K562 (cell line): ENCODE results near the gene MYOM3. TPM values are rescaled to one million over a fixed set of nuclear protein-coding genes. Genes with fewer than 3 reads are reported as not detected.

ENCODE experiments used
- EGR1 ChIP-seq: fragments of 450-650 bp; conservative IDR thresholded peaks from 2 replicates; pipeline ENCODE4 v1.6.1; 2017; ENCODE audit warnings: mild to moderate bottlenecking
- EZH2 ChIP-seq: IDR thresholded peaks from 2 replicates; pipeline ENCODE4 v1.6.1; 2012; ENCODE audit warnings: low read depth, mild to moderate bottlenecking, inconsistent platforms, low read length, borderline replicate concordance
- MAZ ChIP-seq, 2 experiments: fragments of 450-650 bp in 1 of 2; sonication (generic) in 1 of 2; formaldehyde crosslinking; IDR thresholded peaks in 1 of 2; conservative IDR thresholded peaks in 1 of 2; 2 replicates each; pipeline versions ENCODE4 v1.4.0 to v1.5.0; 2020; ENCODE audit warnings: mild to moderate bottlenecking in 1 of 2, missing genetic modification reagents in 1 of 2
- NEUROD1 ChIP-seq: fragments of 150-350 bp; IDR thresholded peaks from 2 replicates; pipeline ENCODE4 v1.6.1; 2014; ENCODE audit warnings: borderline replicate concordance, low read length, low read depth; ENCODE audit not compliant: partially characterized antibody
- NFIX ChIP-seq: fragments of 250-450 bp; sonication (Bioruptor Pico); IDR thresholded peaks from 2 replicates; pipeline ENCODE4 v1.4.0; 2020; ENCODE audit warnings: low read depth, mild to moderate bottlenecking, moderate library complexity
- OTX1 ChIP-seq: fragments of 450-650 bp; formaldehyde crosslinking; IDR thresholded peaks from 2 replicates; pipeline ENCODE4 v1.4.0; 2022; ENCODE audit warnings: mild to moderate bottlenecking
- PREB ChIP-seq: sonication (generic); formaldehyde crosslinking; IDR thresholded peaks from 2 replicates; pipeline ENCODE4 v1.8.1; 2023; ENCODE audit warnings: mild to moderate bottlenecking, missing genetic modification reagents
- RCOR1 ChIP-seq, 2 experiments: IDR thresholded peaks; 2 replicates each; pipeline ENCODE4 v1.6.1; 2012; ENCODE audit warnings: low read depth in 2 of 2, low read length in 2 of 2, borderline replicate concordance in 1 of 2, improper control_type of control experiment in 1 of 2
- TEAD1 ChIP-seq, 2 experiments: fragments of 450-650 bp in 1 of 2; sonication (generic) in 1 of 2; formaldehyde crosslinking; IDR thresholded peaks; 2 replicates each; pipeline versions ENCODE4 v1.4.0 to v1.8.0; 2020 to 2022; ENCODE audit warnings: mild to moderate bottlenecking in 2 of 2, missing genetic modification reagents in 1 of 2
- ZEB2 ChIP-seq: fragments of 450-650 bp; IDR thresholded peaks from 2 replicates; pipeline ENCODE4 v1.6.1; 2016
- ZNF263 ChIP-seq: sonication (generic); formaldehyde crosslinking; IDR thresholded peaks from 2 replicates; pipeline ENCODE4 v1.8.0; 2022; ENCODE audit warnings: mild to moderate bottlenecking, missing genetic modification reagents, borderline replicate concordance
- polyA plus RNA-seq, 8 experiments: library from polyadenylated mRNA; depleted of rRNA in 4 of 8; stranded (reverse) in 5 of 8; unstranded in 3 of 8; fragments of >200 nt; fragmentation: Nextera tagmentation in 2 of 8; fragmentation: Illumina TruSeq in 1 of 8; extraction: Ambion mirVana in 2 of 8; extraction: Trizol in 1 of 8; gene quantifications; 2 replicates each; pipeline versions ENCODE4 v1.2.1 to v1.2.3, GENCODE V29; 2011 to 2014; ENCODE audit warnings: inconsistent platforms in 1 of 8, missing spikeins in 1 of 8
- total RNA-seq, 7 experiments: library from RNA; depleted of rRNA in 6 of 7; stranded (reverse); fragments of >200 nt in 6 of 7; fragmentation: Illumina TruSeq in 2 of 7; extraction: Trizol in 2 of 7; gene quantifications; 2 replicates each; pipeline versions ENCODE4 v1.2.1 to v1.2.3, GENCODE V29; 2011 to 2021; ENCODE audit warnings: low replicate concordance in 1 of 7
- TF ChIP-seq, protein P1 (sequence below): fragments of 450-650 bp; IDR thresholded peaks from 2 replicates; pipeline ENCODE4 v1.7.0; 2016; ENCODE audit warnings: borderline replicate concordance
- TF ChIP-seq, protein P2 (sequence below): sonication (generic); formaldehyde crosslinking; IDR thresholded peaks from 2 replicates; pipeline ENCODE4 v1.8.0; 2022; ENCODE audit warnings: mild to moderate bottlenecking, missing genetic modification reagents
- TF ChIP-seq, protein P3 (sequence below): sonication (generic); formaldehyde crosslinking; IDR thresholded peaks from 2 replicates; pipeline ENCODE4 v1.8.0; 2022; ENCODE audit warnings: missing genetic modification reagents, mild to moderate bottlenecking, moderate library complexity, borderline replicate concordance
- TF ChIP-seq, protein P4 (sequence below): fragments of 200-800 bp; sonication (Bioruptor generic); IDR thresholded peaks from 2 replicates; pipeline ENCODE4 v1.6.1; 2017; ENCODE audit warnings: missing genetic modification characterization, missing compliant biosample characterization

MYOM3 gene
- total and polyA plus RNA-seq, 9 of the 15 experiments (the other 6 are each of a cell fraction or from before 2014, with no cell fraction given), result 0.01 TPM; not detected in 8

DNA sequence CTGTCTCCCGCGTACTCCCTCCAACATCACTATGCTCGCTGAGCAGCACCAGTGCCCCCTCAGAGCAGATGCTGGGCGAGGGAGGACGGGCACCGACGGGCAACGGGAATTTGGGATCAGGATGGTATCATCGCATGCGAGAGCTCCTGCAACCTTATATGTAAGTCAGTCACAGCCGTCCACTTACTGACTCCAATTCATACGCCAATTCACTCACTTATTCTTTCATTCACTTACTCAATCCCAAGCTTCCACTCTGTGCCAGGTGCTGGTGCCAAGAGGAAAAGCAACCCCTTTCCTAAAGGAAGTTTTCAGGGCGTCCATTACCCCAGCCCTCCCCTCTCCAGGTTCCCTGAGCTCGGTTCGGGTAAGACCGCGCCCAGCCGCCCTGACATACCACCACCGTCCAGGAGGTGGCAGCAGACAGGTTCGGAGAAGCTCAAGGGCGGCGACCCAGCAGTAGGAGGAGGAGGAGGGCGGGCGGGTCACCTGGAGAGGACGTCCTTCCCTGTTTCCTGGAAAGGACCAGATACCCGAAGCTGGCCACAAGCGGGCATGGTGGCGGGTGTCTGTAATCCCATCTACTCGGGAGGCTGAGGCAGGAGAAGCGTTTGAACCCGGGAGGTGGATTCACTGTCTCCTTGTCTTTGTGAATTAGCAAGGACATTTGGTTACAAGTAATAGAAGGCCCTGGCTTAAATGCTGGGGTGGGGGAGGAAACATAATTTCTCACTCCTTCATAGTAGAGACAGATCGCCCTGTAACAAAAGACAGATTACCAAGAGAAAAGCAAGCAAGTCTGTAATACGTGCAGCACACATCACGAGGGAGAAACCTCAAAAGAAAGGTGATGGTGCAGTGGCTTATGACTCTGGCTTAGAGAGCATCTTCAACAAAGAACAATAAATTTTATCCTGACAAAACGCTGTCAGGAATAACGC lies 38.6 kb upstream of the MYOM3 start (continued):
- TF ChIP-seq PREB (CRISPR knock-in tag) (peak; percentile 64; the same call in 1 of the 2 replicates), NEUROD1 (no peak), EGR1 (peak; percentile 43; the same call in 1 of the 2 replicates), EZH2 (no peak), MAZ (CRISPR knock-in tag; conservative IDR thresholded peaks at IDR 0.05 in 1 of 2, IDR thresholded peaks at IDR 0.05 in 1 of 2) (no peak), OTX1 (no peak), NFIX (CRISPR knock-in tag) (no peak), ZEB2 (peak; percentile 29; the same call in 1 of the 2 replicates), TEAD1 (CRISPR knock-in tag; IDR thresholded peaks at IDR 0.05) (peak in 1 of 2 experiments; percentile 73; a peak in 1 of 4 replicates), RCOR1 (IDR thresholded peaks at IDR 0.05; ENCODE audit: borderline replicate concordance in 1 of 2, low read depth in 2 of 2, low read length in 2 of 2) (peak in 1 of 2 experiments; percentile 29; a peak in 1 of 4 replicates), ZNF263 (CRISPR knock-in tag) (0 out of 2 replicates have a peak, but pooled peaks have one; percentile 22)
- TF ChIP-seq, protein P1, sequence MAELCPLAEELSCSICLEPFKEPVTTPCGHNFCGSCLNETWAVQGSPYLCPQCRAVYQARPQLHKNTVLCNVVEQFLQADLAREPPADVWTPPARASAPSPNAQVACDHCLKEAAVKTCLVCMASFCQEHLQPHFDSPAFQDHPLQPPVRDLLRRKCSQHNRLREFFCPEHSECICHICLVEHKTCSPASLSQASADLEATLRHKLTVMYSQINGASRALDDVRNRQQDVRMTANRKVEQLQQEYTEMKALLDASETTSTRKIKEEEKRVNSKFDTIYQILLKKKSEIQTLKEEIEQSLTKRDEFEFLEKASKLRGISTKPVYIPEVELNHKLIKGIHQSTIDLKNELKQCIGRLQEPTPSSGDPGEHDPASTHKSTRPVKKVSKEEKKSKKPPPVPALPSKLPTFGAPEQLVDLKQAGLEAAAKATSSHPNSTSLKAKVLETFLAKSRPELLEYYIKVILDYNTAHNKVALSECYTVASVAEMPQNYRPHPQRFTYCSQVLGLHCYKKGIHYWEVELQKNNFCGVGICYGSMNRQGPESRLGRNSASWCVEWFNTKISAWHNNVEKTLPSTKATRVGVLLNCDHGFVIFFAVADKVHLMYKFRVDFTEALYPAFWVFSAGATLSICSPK, result no peak
- TF ChIP-seq, protein P2, sequence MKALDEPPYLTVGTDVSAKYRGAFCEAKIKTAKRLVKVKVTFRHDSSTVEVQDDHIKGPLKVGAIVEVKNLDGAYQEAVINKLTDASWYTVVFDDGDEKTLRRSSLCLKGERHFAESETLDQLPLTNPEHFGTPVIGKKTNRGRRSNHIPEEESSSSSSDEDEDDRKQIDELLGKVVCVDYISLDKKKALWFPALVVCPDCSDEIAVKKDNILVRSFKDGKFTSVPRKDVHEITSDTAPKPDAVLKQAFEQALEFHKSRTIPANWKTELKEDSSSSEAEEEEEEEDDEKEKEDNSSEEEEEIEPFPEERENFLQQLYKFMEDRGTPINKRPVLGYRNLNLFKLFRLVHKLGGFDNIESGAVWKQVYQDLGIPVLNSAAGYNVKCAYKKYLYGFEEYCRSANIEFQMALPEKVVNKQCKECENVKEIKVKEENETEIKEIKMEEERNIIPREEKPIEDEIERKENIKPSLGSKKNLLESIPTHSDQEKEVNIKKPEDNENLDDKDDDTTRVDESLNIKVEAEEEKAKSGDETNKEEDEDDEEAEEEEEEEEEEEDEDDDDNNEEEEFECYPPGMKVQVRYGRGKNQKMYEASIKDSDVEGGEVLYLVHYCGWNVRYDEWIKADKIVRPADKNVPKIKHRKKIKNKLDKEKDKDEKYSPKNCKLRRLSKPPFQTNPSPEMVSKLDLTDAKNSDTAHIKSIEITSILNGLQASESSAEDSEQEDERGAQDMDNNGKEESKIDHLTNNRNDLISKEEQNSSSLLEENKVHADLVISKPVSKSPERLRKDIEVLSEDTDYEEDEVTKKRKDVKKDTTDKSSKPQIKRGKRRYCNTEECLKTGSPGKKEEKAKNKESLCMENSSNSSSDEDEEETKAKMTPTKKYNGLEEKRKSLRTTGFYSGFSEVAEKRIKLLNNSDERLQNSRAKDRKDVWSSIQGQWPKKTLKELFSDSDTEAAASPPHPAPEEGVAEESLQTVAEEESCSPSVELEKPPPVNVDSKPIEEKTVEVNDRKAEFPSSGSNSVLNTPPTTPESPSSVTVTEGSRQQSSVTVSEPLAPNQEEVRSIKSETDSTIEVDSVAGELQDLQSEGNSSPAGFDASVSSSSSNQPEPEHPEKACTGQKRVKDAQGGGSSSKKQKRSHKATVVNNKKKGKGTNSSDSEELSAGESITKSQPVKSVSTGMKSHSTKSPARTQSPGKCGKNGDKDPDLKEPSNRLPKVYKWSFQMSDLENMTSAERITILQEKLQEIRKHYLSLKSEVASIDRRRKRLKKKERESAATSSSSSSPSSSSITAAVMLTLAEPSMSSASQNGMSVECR, result 0 out of 2 replicates have a peak, but pooled peaks have one; percentile 9
- TF ChIP-seq, protein P3, sequence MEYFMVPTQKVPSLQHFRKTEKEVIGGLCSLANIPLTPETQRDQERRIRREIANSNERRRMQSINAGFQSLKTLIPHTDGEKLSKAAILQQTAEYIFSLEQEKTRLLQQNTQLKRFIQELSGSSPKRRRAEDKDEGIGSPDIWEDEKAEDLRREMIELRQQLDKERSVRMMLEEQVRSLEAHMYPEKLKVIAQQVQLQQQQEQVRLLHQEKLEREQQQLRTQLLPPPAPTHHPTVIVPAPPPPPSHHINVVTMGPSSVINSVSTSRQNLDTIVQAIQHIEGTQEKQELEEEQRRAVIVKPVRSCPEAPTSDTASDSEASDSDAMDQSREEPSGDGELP (CRISPR knock-in tag), result peak; percentile 65; the same call in 1 of the 2 replicates
- TF ChIP-seq, protein P4, sequence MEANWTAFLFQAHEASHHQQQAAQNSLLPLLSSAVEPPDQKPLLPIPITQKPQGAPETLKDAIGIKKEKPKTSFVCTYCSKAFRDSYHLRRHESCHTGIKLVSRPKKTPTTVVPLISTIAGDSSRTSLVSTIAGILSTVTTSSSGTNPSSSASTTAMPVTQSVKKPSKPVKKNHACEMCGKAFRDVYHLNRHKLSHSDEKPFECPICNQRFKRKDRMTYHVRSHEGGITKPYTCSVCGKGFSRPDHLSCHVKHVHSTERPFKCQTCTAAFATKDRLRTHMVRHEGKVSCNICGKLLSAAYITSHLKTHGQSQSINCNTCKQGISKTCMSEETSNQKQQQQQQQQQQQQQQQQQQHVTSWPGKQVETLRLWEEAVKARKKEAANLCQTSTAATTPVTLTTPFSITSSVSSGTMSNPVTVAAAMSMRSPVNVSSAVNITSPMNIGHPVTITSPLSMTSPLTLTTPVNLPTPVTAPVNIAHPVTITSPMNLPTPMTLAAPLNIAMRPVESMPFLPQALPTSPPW (CRISPR knock-in tag), result peak; percentile 32
